Mucosa of descending colon (tissue), 3 donors: Measurements from ENCODE around the gene ZKSCAN5. TPM values are rescaled to one million over a fixed set of nuclear protein-coding genes. Genes with fewer than 3 reads are reported as not detected.
A peak's percentile ranks its signal among the peaks of the same experiment; 100 is the strongest.

Experiments
- ATAC-seq: fragments of 200-7000 bp; cut with Tn5 transposase; one replicate; pipeline ENCODE4 v1.9.1; 2020; ENCODE audit warnings: mild to moderate bottlenecking, moderate library complexity
- DNase-seq, 3 donors: peaks; one replicate each; pipeline ENCODE4 v3.0.0-alpha.2; 2020
- H3K36me3 ChIP-seq: fragments of 200-600 bp; one replicate; pipeline ENCODE4 v1.8.0; 2021; ENCODE audit warnings: low read depth, mild to moderate bottlenecking
- H3K4me1 ChIP-seq: fragments of 200-600 bp; one replicate; pipeline ENCODE4 v1.8.0; 2021; ENCODE audit warnings: low read depth, mild to moderate bottlenecking
- H3K4me3 ChIP-seq: fragments of 200-600 bp; one replicate; pipeline ENCODE4 v1.8.0; 2021; ENCODE audit warnings: mild to moderate bottlenecking
- H3K9me3 ChIP-seq: fragments of 200-600 bp; one replicate; pipeline ENCODE4 v1.8.0; 2021; ENCODE audit warnings: mild to moderate bottlenecking
- CTCF ChIP-seq: fragments of 200-600 bp; IDR thresholded peaks from one replicate; pipeline ENCODE4 v1.8.0; 2022; ENCODE audit warnings: antibody characterized with exemption, mild to moderate bottlenecking
- intact Hi-C, 2 donors: fragments of 100-400 bp; cut with DNase I in 1 of 2; cut with micrococcal nuclease in 1 of 2; formaldehyde crosslinking; loops; one replicate each; pipeline versions ENCODE4 v1.11.0 to v1.11.1; 2022; cut with DNase I, micrococcal nuclease
- total RNA-seq, 3 donors: library from RNA; stranded (reverse); fragmentation: NEBNext Ultra II Directional in 2 of 3; extraction: Animal tissue kit (Norgen Biotek cat#: 25700) in 2 of 3; gene quantifications; one replicate each; pipeline versions ENCODE4 v1.2.1 to v1.2.4, GENCODE V29; 2021 to 2023
- donor health status: DM: no; HTN: no; CAD: no; lungs with moderate emphysema.
- donor health status: DM: no; HTN: no; CAD: no.
- donor health status: DM: no; HTN: yes; CAD: no.

ZKSCAN5 gene
- total RNA-seq, 3 donors from 2014 or later: 5.9 to 10.0 (median 6.4) TPM

- H3K9me3 ChIP-seq: no peaks in the 10 kb centered on the region
- H3K4me3 ChIP-seq: no peak overlapping the region
- no peak for ATAC-seq
- intact Hi-C loops: no loop called here
- H3K36me3 ChIP-seq: no peaks in the 10 kb centered on the region
- no peak for TF ChIP-seq CTCF
- no peak for DNase-seq
- H3K4me1 ChIP-seq: no peaks in the 10 kb centered on the region
Observed at GRCh38 chr7:99485094-99485493, 19.4 kb upstream of the ZKSCAN5 start.

- no peak for TF ChIP-seq CTCF
- Histone ChIP-seq H3K4me1 (no peaks in the 10 kb centered on the region), H3K4me3 (no peak overlapping the region), H3K36me3 (peaks cover 5% of the 10 kb centered on the region), H3K9me3 (peaks cover 10% of the 10 kb centered on the region)
- ATAC-seq: no peak
- intact Hi-C loops: no loop called here
- peak in 1 of 3 donors; percentile 15 for DNase-seq
Observed at GRCh38 chr7:99489235-99489634, 15.2 kb upstream of the ZKSCAN5 start.

GRCh38 chr7:99490878-99491277 lies 13.6 kb upstream of the ZKSCAN5 start:
- Histone ChIP-seq H3K9me3 (peaks cover 25% of the 10 kb centered on the region), H3K36me3 (peaks cover 9% of the 10 kb centered on the region), H3K4me1 (no peaks in the 10 kb centered on the region), H3K4me3 (no peak overlapping the region)
- DNase-seq (peak in 1 of 3 donors; percentile 1), ATAC-seq (peak; percentile 18)
- intact Hi-C loops: no loop called here
- TF ChIP-seq CTCF: no peak

- peaks cover 25% of the 10 kb centered on the region for H3K9me3 ChIP-seq
- TF ChIP-seq CTCF: no peak
- H3K36me3 ChIP-seq: peaks cover 9% of the 10 kb centered on the region
- no peak overlapping the region for H3K4me3 ChIP-seq
- no peak for ATAC-seq
- peaks cover 11% of the 10 kb centered on the region for H3K4me1 ChIP-seq
- DNase-seq: peak in 1 of 3 donors; percentile 1
- intact Hi-C loops: no loop called here
Observed at GRCh38 chr7:99493823-99494222, 10.6 kb upstream of the ZKSCAN5 start.

- Histone ChIP-seq H3K4me1 (peaks cover 15% of the 10 kb centered on the region), H3K9me3 (peaks cover 25% of the 10 kb centered on the region), H3K4me3 (no peak overlapping the region), H3K36me3 (peaks cover 9% of the 10 kb centered on the region)
- DNase-seq (no peak), ATAC-seq (no peak)
- TF ChIP-seq CTCF: no peak
- intact Hi-C loops: no loop called here
Observed at GRCh38 chr7:99497766-99498545, 6.5 kb upstream of the ZKSCAN5 start.
